ENCODE data around the gene RERE.

Gene RERE

GRCh38 chr1:8416881-8417280 is 400.6 kb downstream of the RERE start:
- no peak for DNase-seq

GRCh38 chr1:8415526-8416278 is 401.7 kb downstream of the RERE start:
- DNase-seq = no peak

GRCh38 chr1:8412183-8412831 is 405.1 kb downstream of the RERE start:
- DNase-seq = no peak

DNA sequence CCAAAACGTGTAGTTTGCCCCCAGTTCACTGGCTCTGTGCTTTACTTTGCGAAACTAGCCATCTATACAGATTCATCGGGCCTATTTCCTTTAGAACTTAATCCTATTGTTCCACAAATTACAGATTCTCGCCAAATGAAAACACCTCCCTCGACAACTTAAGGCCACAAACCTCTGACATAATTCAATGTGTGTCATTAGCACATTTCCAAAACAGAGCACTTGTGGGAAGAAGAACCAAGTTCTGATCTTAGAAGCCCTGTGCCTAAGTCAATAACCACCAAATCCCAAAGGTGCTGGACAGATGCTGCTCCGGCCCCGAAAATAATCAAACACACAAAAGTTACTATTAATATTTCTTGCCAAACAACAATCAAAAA is 405.6 kb downstream of the RERE start:
- no peak for DNase-seq

DNA sequence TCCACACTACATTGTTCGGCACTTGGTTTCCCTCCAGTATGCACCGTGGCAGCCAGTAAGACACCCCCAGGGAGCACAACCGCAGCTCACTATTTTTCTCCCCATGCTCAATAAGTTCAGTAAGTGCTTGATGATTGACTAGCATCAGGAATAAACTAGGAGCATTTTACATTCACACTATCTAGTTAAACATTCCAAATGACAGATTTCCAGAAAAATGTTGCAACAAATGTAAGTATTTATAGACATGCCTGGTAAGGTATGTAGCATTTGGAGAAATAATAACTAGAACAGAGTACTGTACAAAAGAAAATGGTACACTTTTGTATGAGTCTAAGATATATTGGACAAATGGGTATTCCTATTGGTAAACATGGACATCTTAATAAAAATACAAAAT is 406.6 kb downstream of the RERE start:
- DNase-seq = no peak

DNA sequence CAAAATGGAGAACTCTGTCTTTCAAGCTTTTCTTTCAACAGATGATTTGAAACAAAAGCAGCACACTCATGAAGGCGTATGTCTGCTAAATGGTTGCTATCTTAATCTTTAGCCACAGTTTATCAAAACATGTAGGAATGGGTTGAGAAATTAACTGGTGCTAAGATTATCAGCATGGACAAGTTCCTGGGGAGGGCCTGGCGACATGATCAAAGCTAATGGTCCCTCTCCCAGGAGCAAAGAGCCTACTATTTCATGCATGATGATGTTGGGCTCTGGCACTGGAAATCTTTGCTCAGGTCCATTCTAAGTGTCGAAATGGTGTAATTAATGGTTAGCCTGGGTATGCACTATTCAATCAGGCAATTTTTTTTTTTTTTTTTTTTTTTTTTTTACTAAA is 407.8 kb downstream of the RERE start:
- no peak for DNase-seq

- no peak for DNase-seq
Measured at GRCh38 chr1:8409106-8409505, 408.3 kb downstream of the RERE start.

GRCh38 chr1:8408151-8408839 is 409.1 kb downstream of the RERE start:
- DNase-seq = no peak

GRCh38 chr1:8407652-8408051 is 409.8 kb downstream of the RERE start:
- DNase-seq = no peak

DNA sequence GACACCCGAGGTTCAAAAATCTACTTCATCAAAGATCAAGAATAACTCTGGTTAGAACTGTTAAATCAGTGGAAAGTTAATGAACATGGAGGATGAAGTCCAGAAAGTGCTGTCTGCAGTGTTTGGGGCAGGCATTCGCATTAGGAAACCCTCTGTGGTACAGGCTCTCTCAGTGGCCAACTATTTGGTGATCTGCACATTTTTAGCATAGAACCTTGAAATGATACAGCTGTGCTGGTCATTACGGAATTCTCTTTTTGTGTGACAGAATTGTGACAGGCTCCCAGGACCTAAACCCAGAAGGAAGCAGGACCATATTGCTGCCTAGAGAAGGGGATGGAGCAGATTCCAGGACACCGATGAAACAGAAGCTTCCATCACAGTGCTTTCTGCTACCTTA is 410.5 kb downstream of the RERE start:
- no peak for DNase-seq

GRCh38 chr1:8406011-8406410 is 411.4 kb downstream of the RERE start:
- DNase-seq = no peak

DNA sequence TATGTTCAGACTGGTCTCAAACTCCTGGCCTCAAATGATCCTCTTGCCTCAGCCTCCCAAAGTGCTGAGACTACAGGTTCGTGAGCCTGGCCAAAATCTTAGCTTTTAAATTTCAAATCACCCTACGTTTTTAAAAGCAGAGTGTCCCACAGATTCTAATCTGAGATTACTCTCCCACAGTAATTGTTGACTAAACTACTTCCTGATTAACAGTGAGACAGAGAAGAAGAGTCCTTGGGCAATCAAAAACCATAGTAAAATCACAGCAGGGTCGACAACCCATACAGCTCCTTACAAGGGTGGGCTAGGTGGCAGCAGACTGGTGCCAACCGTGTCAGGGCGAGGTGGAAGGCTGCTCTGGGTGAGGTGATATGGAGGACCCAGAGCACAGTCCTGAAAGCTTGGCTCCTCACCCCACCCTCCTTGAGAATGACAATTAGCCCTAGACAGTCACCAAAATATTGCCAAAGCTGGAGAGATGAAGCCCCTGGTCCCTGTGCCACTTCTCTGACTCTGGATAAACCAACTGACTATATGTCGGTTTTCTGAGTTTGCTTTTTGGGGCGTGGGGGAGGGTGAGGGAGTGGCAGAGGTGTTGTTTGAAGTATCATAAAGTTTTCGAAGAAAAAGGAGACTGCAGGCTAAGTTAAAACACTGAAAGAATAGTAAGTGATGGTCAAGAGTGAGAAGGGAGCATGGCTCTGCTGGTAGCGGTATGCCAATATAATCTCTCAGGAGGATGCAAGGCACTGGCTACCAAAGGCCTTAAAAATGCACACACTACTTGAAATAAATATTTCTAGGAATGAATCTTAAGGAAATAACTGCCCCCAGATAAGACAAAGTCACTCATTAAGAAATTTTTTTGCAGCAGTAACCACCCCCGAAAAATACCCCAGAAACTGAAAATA is 412.7 kb downstream of the RERE start:
- DNase-seq = no peak

GRCh38 chr1:8402109-8402710 is 415.2 kb downstream of the RERE start:
- no peak for DNase-seq

DNA sequence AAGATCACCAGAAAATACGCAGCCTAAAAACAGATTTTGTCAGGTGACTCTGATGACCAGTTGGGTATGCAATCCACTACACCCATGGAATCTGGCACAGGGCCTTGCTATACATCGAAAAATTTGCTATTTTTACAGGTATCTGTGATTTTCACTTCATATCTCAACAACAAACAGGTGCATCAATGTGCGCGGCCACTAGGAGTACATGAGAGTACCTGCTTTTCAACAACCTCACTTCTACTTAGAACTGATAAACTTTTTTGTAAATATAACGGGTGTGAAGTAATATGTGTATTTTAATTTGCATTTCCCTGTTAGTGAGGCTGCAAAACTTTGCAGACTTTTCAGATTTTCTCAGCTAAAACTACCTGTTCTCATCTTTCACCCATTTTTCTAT is 418.8 kb downstream of the RERE start:
- no peak for DNase-seq

GRCh38 chr1:8398086-8398485 is 419.4 kb downstream of the RERE start:
- no peak for DNase-seq

GRCh38 chr1:8397511-8397910 is 419.9 kb downstream of the RERE start:
- DNase-seq = no peak

DNA sequence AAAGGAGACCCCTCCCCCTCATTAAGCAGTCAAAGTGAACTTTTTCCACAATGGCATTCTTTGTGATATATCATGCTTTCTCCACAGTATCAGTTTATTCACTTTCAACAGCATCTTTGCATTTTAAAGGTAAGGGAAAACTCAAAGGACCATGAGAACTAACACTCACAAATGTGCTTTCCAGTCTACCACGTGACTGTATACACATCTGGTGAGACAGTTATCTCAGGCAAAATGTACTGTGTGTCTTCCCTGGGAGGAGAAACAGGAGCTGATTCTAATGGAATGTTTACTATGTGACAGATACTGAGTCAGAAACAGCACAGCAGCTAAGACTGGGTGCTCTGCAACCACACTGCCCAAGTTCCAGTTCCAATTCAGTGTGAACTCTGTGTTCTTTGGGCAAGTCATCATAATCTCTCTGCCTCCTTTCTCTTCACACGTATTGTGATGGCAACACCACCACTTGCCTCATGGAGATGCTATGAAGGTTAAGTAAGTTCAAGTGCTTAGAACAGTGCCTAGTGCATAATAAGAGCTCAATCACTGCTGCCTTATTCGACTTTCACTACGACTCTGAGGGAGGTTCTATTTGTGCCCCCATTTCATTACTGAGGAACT is 420.5 kb downstream of the RERE start:
- DNase-seq = no peak

DNA sequence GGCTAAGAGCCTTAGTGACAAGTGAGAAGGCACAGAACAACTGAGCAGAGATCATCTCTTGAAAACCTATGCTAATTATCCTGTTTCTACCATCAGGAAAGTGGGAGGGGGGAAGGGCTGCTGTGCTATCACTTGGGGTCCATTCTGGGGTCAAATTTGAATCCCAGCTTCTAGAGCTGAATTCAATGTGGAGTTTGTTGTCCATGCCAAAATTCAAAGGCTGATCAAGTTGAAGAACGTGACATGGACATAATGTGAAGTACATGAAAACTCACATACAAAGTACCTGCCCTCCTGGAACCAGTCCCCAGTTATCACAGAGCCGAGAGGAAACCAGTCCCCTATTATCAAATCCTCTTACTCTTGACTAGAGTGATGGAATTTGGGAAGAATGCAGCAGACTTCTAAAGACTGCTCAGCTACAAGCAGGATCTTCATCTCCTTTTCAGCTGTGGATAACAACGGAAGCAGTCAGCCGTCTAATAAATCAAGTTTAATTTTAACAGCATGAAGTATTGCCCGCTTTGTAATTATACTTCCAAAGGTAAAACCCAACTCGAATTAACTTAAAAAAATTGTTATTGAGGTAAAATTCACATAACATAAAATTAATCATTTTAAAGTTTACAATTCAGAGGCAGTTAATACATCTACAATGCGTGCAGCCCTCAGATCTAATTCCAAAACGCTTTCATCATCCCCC is 421.2 kb downstream of the RERE start:
- no peak for DNase-seq

GRCh38 chr1:8395433-8395866 is 422.0 kb downstream of the RERE start:
- no peak for DNase-seq

DNA sequence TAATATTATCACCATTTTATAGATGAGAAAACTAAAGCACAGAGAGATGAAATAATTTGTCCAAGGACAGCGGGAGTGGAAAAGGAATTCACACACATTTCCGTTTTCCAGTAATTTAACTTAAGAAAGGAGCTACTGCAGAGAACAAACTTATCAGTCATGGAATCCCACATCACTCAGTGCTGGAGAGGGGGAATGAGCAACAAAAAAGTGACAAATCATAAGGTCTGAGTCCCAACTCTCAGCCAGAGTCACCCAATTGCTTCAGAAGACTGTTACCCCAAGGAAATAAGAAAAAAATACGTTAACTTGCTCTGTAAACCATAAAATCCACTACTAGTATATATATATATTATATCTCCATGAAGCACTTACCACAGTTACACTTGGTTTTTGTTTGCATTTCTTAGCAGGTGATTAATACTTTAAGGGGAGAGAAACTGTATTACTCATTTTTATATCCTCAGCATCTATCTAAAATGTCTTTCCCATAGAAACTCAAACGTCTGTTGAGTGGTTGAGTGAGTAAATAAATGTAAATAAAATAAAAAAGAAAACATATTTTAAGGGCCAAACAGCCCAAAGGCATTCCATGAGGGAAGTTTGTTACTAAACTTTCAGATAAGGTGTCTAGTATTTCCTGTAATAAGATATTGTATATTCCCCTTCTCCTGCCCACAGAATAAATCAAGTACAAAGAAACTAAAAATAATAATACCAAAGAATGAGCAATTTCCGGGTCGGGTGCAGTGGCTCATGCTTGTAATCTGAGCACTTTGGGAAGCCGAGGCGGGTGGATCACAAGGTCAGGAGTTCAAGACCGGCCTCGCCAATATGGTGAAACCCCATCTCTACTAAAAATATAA is 422.8 kb downstream of the RERE start:
- no peak for DNase-seq

DNA sequence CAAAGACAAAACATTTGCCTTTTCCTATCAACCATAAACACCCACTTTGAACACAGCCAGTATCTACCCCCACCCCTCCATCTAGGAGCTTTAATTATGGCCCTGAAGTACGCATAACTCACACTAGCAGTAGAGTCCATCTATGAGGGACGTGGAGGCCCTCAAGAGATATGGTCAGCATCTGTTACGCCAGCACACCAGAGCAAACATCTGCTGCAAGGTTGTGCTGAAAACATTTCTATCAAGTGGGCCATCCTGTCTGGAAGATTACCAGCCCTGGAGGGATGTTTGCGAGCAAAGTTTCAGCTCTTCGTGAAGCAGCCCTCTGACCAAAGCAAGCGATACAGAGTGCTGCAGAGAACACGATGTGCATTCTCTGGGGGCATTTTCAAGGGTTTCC is 424.9 kb downstream of the RERE start:
- DNase-seq = no peak
